GM19463 (cell line): ENCODE data around the gene MYO5A.
"Not testable (repeated sequence)": the region's sequence is repeated elsewhere in the genome, so short reads cannot be mapped to it uniquely, and the experiment has no call there.

Experiments
- ATAC-seq: cut with Tn5 transposase; IDR thresholded peaks from one replicate; pipeline ENCODE4 v1.9.1; 2021; ENCODE audit warnings: mild to moderate bottlenecking, moderate library complexity; ENCODE audit not compliant: unreplicated experiment

The MYO5A gene

DNA sequence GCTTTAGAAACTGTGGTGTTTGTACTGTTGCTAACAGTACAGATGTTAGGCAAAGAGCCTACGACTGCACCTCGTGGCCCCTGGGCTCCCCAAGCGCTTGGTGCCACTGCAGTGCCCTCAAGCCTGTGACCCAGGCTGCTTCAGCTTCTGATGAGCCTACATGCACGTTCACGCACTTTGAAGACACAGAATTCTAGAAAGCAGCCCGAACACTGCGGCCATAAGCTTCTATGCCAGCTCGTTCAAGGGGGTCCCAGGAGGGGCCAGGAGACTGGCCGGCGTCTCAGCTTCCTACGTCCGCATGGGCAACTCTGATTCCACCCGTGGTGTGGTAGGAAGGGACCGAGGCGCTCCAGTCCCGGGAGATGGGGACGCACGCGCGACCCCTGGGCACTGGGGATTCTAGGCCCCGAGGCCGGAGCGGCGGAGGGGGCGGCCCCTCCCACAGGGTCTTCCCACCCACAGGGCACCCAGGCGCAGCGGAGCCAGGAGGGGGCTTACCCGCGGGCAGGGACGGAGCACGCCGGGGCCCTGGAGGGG lies 233.7 kb downstream of the MYO5A start:
- ATAC-seq: peak; percentile 19

DNA sequence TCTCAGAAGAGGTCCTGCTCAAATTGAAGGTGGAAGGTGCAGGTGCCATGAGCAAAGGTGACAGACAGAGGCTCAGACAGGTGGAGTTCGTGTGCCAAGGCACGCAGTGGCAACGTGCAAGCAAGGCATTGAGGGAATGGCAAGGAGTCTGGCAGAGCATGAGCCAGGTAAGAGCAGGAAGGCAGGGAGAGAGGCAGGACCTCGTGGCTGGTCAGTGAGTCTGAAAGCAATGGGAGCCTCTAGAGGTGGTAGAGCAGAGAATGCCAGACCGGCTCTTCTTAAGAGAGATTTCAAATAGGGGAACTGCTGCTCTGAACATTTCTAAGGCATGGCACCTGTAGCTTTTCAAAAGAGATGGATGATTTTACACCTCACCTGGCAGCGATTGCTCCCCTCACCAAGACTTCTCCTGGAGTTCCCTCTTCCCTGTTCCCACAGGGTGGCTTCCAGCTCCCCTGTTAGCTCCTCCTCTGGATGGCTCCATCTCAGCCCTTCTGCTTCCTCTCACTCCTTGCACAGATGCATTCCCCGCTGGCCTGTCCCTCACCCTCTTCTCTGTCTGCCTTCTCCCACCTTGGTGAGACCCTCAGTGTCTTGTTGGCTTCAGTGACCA lies 235.8 kb downstream of the MYO5A start:
- ATAC-seq: no peak

DNA sequence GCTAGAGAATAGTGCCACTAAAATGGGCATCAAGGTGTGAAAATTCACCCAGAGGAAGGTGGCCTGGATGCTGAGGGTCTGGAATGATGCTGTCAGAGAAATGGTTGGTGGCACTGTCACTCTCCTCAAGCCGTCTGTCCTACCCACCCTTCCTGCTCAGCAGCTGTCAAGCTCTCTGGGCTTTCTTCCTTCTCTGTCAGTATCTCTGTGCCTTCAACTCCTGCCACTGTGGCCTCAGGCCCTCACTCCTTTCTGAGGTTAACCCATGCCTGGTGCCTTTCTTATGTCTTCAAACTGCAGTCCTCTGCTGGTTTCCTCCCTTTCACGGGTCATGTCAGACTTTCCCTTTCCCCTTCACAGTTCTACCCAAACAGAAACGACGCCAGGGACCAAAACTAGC lies 237.5 kb downstream of the MYO5A start:
- ATAC-seq: peak; percentile 38

DNA sequence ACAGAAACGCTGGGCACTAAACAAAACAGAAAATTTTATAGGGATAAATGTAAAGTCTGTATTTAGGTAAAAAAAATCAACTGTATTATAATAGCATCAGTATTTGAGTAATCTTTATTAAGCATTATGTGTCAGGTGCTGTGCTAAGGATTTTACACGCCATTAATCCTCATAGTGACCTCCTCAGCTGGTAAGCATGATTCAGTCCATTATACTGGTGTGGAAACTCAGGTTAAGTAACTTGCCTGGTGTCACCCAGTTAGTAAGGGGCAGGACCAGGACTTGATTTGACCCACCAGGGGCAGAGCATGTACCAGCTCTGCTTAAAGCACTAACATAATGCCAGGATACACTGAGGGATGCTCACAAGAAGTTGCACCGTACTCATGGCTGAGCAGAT lies 237.9 kb downstream of the MYO5A start:
- ATAC-seq: no peak

DNA sequence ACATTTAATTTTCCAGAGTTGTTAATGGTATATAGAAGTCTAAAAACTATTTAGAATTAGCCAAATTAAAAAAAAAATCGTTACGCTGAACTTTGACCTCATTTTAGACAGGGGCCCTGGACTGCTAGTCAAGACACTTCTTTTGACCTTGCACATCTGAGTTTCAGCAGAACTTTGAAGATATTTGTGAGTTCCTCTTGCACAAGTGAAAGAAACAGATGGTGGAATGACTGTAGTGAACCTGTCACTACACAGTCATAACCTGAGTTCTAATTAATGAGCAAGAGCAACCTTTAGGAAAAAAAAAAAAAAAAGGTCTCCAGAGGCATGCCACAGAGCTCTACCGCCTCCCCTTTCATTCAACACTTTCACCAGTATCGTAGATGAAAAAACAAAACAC lies 238.4 kb downstream of the MYO5A start:
- ATAC-seq: peak; percentile 43

DNA sequence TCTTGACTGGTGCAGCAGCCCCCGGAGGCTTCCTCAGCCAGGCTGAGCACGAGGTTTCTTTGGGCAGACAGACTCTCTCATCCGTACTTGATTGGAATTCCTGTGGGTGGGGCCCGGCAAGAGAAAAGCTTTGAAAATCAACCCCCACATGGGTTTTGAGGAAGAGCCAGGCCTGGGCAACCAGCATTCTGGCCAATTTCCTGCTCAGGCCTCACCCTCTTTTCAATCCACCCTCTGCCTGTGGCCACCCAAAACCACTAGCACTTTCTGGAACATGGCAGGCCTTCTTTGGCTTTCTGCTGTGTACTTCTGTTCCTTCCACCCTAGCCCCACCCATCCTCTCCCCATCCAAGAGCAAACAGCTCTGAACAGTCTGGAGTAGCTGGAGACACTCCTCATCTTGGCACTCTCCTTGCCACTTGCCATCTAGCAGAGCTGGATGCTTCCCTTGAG lies 239.0 kb downstream of the MYO5A start:
- no peak for ATAC-seq

DNA sequence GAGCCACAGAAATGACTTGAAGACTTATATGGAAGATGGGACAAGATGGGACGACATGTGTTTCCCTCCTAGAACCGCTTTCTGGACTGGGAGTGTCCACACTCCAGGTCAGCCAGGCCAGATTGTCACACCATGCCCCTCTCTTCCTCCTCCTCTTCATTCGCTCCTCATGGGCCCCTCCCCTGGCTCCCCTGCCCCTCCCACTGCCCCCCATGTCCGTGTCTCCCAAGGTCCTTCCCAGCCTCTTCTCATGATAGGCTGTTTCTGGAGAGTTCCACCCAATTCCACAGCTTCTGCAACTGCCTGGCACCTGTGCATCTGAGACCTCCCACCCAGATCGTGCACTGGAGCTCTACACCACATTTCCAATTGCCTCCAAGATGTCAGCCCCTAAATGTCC lies 239.7 kb downstream of the MYO5A start:
- no peak for ATAC-seq

DNA sequence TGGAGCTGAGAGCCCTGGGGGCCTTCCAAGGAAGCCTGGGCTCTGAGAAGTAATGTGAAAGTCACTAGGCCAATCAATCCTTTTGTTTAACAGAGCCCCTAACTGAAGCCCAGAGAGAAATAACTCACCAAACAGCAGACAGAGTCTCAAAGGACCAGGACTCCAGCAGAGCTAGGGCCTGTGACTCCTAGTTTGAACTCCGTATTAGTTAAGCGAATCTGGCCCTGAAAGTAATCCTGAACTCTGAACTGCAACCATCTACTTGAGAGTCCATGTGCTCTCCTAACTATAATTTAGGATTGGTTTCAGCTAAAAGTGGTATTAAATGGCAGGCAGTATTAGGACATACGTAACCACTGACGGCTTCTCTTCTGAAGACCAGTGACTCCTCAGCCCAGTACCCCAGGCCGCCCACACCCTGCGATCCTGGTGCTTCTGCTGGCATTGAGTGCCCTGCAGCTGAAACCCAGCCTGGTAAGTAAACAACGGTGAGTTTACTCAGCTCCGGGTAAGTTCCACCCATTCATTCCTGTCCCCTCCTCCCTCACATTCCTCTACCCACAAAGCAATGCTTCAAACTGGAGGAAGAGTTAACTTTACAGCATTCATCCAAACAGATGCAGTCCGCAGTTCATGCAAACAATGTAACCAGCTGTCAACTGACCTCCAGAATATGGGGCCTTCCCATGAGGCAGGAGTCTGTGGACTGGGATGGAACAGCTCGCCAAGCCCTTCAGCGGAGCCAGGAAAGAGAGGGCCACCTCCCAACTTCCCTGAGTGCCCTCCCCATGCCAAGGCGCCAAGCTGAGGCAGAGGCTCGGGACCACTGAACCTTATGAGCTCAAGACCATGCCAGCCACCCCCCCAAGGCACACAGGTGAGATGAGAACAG lies 240.4 kb downstream of the MYO5A start:
- ATAC-seq: no peak

DNA sequence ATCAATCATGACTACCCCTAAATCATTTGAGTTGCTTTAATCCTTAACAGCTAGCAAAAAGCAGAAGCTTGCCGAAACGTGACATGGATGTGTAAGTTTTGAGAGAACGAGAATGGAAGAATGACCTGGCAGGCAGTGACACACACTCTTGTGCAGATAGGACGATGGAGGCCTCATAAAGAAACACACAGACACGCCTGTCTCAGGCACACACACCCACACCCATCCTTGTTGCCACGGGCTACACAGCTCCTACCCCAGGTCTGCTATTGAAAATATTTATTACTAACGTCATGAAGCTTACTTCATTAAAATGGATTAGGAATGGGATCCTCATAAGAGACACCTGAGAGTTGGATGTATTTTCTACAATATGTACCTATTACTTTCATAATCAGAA lies 241.6 kb downstream of the MYO5A start:
- no peak for ATAC-seq

DNA sequence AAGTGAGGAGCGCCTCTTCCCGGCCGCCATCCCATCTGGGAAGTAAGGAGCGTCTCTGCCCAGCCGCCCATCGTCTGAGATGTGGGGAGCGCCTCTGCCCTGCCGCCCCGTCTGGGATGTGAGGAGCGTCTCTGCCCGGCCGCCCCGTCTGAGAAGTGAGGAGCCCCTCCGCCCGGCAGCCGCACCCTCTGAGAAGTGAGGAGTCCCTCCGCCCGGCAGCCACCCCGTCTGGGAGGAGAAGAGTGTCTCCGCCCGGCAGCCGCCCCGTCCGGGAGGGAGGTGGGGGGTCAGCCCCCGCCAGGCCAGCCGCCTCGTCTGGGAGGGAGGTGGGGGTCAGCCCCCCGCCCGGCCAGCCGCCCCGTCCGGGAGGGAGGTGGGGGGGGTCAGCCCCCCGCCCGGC lies 242.7 kb downstream of the MYO5A start:
- ATAC-seq: not testable (repeated sequence)

DNA sequence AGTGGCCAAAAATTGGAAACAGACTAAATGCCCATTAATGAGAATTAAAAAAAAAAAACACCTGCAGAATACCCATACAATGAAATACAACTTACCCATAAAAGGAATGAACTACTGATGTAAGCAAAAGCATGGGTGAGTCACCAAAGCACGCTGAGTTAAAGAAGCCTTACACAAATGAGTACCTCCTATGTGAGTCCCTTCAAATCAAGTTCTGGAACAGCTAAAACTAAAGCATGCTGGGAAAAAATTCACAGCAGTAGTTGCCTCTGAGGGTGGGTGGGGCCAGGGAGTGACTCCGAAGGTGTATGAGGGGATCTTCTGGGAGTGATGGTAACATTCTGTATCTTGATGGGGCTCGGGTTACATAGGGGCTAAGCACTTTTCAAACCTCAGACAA lies 244.5 kb downstream of the MYO5A start:
- no peak for ATAC-seq

DNA sequence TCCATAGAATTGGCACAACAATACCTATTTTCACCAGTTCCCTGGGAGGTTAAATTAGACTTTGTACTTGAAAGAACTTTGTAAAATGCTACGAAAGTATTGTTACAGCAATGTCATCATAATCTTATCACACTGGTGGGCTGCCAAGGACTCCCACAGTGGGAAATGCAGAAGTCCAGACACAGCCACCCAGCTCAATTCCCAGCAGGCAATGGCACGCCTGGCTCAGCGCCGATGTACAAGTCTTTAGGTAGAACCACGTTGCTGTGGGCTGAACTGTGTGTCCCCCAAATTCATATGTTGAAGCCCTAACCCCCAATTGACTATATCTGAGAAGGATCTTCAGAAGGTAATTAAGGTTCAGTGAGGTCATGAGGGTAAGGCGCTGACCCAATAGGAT lies 245.4 kb downstream of the MYO5A start:
- ATAC-seq: no peak

DNA sequence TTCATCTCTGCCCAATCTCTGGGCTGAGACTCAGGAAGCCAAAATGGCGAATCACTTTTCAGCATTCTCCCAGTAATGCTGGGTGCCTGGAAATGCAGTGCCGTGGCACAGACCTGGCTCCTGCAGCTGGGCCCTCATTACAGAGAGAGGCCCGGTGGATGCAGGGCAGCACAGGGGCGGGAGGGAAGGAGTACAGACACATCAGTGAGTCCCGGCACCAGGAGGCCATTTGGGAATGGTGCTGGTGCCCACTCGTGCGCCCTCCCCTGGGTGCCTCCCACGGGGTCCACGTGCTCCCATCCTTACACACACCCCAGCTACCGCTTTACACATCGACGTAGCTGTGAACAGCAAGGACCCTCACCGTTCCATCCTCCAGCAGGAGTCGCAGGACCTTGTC lies 246.3 kb downstream of the MYO5A start:
- no peak for ATAC-seq

DNA sequence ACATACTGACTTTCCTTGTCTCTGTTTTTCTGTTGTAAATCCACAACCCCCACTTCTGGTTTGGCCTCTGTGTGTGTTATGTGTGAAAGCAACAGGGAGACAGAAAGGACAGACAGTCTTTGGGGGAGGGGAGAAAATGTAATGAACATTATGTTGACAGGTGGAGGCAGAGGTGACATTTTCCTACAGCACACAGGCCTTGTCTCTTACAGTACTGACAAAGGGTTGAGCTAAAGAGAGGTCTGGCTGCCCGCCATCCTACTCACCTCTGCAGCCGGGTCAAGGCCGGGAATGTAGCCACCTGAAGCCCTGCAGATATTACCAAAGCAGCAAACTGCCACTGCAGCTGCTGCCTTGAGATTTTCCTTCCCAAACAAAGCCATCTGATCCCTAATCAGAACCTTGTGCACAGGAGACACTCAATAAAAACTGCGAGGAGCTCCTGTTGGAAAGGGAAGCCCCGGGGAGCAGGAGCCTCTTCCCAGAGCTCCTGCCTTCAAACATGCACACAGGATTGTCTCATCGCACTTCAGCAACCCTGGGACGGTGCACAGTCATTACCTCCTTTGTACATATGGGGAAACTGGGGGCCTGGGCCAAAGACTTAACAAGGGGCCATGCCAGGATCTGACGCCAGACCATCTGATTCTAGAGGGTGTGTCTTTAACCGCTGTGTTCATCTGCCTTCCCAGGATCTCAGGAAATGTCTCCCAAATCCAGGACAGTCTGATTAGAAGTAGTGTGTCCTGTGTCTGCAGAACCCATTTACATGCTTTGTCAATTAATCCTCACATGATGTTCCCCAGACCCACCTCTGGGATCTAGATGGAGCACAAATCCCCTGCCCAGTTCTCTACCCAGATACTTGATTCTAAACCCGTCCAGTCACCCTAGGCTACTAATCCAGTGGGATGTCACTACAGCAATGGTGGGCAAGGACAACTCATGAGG lies 247.3 kb downstream of the MYO5A start:
- no peak for ATAC-seq

DNA sequence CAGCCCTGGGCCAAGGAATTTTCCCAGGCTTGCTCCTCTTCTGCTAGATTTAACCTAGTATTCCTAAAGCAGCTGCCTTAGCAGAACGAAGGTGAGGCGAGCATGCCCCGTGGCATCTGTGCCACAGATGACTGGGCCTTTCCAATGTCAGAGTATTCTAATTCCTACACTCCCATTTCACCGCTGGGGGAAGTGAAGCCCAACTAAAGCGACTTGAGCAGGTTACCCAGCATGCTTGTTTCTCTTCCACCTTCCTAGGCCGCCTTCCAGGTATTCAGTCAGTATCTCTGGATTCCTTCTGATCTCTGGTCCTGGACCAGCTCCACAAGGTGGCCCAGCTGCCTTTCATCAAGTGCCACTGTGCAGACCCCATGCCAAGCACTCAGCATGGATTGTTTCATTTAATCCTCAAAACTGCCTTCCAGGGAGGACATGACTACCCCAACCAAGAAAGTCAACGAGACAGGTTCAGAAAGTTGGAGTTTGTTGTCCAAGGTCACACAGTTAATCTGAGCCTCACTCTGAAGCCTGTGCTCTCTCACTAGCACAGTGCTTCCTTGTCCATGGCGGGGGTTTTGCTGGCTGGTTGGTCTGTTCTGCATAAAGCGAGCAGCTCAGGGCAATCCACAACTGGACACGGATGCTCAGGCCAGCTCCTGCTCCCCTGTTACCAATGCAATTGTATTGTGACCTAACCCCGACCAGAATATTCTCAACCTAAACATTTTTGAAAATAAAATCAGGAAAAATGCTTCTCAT lies 248.2 kb downstream of the MYO5A start:
- no peak for ATAC-seq

DNA sequence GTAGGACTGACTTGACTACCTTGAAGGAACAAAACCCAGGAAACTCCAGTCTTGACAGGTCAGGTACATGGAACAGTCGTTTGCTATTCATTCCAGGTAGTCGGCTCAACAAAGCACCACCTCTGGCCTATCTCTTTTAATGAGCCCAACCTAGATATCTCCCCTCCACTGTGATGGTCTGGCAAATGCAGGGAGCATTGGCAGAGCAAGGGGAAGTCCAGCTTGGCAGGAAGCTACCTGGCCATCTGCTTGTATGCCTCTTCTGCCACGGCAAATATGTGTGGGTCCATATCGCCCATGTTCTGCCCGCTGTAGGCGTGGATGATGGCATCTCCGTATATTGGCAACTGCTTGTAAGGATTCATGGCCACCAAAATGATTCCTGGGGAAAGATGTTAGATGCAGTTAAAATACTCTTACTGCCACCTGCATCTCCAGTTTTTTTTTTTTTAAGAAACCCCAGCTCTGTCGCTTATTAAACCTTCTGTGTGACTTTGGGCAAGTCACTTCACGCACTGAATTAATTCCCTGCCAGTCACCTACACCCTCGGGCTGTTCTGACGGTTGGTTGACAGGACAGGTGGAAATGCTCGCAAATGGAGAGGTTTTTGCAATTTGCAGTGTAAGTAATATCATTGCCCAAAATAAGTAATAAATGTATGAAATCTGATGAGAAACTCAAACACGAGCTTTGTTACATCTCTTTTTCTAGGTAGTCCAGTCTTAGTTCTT lies 249.9 kb downstream of the MYO5A start:
- ATAC-seq: no peak

DNA sequence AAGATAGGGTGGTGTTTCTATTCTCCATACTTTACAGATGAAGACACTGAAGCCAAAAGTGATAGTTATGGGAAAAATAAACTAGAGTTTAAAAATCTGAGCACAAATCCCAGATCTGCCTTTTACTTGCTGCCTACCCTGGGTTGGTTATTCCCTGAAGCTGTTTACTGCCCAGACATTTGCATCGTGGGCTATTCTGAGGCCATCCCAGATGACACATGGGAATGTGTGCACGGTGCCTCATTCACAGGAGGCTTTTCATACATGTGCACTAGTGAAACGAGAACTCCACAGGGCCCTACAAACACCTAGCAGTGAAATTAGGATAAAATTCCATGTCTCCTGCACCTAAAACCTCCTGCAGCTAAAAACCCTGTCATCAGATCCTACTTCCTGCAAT lies 250.5 kb downstream of the MYO5A start:
- no peak for ATAC-seq

DNA sequence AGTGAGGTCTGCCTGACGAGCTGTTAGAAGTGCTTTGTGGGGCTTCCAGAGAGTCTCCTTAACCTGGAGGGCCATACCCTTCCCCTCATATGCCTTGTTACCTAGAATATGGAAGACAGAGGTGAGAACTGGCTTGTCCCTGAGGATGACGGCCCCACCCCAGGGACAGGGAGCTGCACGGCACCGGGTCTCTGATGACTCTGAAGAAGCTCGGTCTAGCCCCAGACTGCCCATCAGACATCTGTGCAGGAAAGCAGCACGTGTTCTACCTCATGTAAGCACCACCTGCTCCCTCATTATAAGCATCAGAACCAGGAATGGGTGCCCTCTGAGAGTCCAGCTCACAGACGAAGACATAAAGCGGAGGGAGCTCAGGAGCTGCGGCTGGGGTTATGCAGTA lies 251.1 kb downstream of the MYO5A start:
- no peak for ATAC-seq

DNA sequence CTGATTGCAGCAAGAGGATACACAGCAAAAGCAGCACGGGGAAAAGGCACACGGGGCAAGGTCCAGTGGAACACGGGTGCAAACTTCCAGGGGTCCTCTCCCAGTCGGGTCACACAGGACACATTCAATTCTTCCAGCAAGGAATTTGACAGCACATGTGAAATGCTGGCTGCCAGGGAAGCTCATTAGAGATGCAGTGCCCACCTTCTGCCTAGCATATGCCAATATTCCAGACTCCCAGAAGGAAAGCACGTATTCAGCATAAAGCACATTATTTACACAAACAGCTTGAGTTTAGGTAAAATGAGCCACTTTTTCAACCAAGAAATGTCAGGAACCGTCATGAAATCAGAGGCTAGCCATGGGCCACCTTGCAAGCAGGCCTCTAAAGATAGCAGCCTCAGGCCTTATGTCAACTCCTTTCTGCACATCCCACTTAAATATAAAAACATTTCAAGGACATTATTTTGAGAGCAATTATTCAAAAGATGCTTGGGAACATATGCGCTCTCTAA lies 252.4 kb downstream of the MYO5A start:
- no peak for ATAC-seq
